Activated T-helper 9 cell treated with anti-CD3 and anti-CD28 coated beads, Interleukin-2, amount 50 U/mL, for 16 hours (primary cell): Measurements from ENCODE around the gene EID2B.

Experiments
- DNase-seq: peaks from one replicate; pipeline ENCODE4 v3.0.0-alpha.2; 2020; ENCODE audit warnings: low read depth

Gene EID2B

DNA sequence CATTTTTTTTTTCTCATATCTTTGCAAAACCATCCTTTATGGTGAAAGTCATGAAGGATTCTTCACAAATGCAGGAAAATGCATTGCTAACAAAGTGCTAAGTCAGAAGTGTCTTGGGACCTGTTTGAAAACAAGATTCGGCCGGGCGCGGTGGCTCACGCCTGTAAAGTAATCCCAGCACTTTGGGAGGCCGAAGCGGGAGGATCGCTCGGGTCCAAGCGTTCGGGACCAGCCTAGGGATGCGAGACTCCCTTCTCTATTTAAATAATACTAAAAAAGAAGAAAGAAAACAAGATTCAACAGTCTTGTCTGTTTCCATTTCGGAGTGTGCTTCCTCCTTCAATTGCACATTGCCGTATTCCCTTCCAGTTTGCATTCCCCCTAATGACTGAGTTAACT is 819 bp downstream of the EID2B start:
- DNase-seq = no peak

DNA sequence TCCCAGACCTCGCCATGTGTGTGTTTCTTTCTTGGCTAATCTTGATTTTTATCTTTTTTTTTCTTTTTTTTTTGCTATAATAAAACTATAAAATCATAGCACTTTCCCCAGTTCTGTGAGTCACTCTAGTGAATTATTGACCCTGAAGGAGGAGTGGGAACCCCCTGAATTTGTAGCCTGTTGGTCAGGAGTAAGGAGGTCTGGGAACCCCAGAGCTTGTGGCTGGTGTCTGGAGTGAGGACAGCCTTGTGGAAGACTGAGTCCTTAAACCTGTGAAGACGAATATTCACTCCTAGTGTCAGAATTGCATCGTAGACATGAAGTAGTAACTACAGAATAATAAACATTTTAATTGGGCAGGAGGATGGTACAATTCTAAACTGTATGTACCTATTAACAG is 7.4 kb downstream of the EID2B start:
- no peak for DNase-seq

DNA sequence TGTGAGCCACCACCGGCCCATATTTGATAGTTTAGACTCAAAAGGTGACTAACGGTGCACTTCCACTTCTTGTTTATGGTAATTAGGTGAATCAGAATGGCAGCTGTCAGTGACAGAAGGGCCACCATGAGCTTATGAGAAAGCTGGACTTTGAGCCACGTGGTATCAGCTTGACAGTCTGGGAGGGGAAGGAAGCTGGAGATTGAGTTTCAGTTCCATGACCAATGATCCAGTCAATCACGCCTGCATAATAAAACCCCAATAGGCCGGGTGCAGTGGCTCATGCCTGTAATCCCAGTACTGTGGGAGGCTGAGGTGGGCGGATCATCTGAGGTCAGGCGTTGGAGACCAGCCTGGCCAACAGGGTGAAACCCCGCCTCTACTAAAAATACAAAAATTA is 8.2 kb downstream of the EID2B start:
- no peak for DNase-seq

DNA sequence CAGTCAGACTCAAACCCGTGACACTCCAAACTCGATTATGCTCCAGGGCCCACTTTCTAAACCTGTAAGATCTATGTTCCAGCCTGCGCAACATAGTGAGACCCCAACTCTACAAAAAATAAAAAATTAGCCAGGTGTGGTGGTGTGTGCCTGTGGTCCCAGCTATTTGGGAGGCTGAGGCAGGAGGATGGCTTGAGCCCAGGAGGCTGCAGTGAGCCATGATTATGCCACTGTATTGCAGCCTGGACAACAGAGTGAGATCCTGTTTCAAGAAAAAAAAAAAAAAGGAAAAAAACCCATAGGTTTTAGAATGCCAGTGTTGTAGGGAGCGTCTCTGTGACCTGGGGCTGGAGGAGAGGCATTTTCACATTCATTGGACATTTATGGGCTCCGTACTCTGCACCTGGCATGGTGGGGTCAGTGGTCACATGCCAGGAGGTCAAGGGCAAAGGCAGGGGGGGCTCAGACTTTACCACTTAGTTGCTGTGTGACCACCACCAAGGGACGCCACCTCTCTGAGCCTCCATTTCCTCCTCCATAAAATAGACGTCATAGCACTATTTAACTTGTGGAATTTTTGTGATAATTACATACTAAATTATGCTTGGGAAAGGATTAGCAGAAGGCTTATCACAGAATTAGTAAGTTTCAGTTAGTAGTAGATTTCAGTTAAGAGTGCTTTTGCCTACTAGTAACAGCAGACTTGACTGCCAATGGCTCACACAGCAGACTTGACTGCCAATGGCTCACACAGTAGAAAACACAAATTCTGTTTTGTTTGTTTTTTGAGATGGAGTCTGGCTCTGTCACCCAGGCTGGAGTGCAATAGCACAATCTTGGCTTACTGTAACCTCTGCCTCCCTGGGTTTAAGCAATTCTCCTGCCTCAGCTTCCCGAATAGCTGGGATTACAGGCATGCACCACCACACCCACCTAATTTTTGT is 11.8 kb downstream of the EID2B start:
- no peak for DNase-seq

DNA sequence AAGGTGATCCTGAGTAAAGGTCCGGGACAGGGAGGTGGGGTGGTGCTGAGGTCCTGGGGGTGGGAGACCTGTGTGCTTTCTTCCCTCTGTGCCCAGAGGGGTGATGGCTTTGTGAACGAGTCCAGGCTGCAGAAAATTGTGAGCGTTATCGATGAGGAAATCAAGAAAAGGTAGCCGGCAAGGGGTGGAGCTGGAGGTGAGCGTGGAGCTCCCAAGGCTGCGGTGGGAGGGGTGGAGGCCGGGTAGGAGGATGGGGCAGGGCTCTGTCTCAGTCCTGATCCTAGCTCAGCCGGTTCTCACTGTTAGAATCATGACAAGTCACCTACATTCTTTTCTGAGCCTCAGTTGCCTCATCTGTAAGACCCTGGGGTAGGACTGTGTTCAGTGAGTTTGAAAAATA is 13.7 kb downstream of the EID2B start:
- DNase-seq = no peak

DNA sequence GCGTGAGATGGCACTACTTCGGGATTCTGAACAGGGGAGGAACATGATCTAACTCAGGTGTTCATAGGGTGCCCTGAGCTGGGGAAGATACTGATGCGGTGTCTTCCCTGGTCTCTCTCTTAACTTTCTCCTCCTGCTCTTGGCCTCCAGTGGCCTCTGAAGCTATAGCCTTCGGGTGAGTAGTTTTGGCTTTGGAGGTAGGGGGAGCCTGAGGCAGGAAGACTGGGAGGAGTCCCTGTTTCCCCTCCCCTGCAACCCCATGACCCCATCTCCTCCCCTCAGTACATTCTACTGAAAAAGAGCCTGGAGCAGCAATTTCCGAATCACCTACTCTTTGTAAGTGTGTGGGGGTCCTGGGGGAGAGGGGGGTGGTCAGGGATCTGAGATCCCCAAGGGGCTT is 14.2 kb downstream of the EID2B start:
- no peak for DNase-seq

DNA sequence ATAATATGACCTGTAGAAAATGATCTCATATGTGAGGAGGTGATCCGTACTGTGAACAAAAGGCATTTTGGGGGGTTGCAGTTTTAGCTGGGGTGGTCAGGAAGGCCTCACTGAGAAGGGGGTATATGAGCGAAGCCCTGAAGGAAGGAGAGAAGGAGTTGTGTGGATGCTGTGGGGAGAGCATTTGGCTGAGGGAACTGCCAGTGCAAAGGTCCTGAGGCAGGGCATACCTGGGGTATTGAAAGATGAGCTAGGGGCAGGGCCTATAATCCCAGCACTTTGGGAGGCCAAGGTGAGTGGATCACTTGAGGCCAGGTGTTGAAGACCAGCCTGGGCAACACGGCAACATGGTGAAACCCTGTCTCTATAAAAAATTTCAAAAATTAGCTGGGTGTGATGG is 15.2 kb downstream of the EID2B start:
- no peak for DNase-seq

DNA sequence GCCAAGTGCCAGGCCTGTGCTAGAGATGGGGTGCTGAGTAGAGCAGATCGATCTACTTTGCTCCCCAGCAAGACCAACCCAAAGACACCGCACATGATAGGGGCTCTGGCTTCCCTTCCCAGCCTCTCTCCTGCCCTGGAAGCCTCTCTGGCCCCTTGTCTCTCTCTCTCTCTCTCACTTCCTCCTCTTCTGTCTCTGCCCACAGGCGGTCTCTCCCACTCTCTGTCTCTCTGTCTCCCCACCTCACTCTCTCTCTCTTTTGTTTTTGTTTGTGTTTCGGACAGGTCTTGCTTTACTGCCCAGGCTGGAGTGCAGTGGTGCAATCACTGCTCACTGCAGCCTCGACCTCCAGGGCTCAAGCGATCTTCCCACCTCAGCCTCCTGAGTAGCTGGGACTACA is 16.4 kb downstream of the EID2B start:
- DNase-seq = no peak

DNA sequence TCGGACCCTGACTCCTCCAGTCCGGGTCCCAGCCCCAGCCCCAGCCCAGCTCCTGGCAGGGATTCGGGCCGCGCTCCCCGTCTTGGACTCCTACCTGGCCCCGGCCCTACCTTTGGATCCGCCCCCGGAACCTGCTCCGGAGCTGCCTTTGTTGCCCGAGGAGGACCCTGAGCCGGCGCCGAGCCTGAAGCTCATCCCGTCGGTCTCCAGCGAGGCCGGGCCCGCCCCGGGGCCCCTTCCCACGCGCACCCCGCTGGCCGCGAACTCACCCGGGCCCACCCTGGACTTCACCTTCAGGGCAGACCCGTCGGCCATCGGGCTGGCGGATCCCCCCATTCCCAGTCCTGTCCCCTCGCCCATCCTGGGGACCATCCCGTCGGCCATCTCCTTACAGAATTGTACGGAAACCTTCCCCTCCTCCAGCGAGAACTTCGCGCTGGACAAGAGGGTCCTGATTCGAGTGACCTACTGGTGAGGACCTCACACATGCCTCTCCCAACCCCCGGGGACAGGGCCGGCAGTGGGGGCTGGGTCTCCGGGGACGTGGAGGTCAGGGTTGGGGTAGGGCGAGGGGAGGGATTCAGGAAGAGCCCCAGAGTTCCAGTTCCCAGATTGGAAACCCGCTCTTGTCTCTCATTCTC is 17.0 kb downstream of the EID2B start:
- DNase-seq = no peak

DNA sequence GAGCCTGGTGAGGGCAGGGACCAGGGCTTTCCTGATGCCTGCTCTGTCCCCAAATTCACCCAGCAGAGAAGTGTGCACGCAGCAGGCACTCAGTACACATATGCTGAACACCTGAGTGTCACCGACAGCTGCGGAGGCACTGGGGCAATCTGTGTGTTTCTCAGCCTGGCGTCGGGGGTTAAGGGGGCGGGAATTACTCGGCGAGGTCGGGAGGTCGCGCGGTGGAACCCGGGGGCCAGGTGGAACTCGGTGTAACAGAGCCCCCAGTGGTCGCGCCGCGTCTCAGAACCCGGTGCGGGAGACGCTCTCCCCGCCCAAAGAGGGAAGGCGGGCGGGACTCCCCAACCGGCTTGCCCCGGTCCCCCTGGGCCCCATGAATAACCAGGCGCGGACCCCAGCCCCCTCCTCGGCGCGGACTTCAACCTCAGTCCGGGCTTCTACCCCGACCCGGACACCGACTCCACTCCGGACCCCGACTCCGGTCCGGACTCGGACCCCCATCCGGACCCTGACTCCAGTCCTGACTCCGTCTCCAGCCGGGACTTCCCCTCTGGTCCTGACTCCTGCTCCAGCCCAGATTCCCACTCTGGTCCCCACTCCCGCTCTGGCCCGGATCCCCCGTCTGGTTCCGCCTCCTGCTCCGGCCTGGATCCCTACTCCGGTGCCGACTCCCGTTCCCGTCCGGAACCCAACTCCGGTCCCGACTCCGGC is 17.7 kb downstream of the EID2B start, which contains the start of gene SELENOV:
Gene SELENOV, plus strand, starts transcription at position 300 of the 711 bp plus-strand sequence. Its CDS starts 74 bp downstream, at position 374.
- DNase-seq = no peak

DNA sequence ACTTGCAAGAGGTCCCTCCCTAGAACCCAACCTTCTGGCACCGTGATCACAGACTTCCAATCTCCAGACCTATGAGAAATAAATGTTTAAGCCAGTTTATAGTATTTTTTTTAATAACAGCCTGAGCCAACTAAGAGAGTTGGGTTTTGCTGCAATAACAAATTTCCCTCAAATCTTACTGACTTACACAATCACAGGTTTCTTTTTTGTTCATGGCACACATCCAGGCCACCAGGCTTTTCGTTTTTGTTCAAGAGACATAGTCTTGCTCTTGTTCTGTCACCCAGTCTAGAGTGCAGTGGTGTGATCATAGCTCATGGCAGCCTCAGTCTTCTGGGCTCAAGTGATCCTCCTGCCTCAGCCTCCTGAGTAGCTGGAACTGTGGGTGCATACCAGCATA is 19.7 kb downstream of the EID2B start:
- no peak for DNase-seq

DNA sequence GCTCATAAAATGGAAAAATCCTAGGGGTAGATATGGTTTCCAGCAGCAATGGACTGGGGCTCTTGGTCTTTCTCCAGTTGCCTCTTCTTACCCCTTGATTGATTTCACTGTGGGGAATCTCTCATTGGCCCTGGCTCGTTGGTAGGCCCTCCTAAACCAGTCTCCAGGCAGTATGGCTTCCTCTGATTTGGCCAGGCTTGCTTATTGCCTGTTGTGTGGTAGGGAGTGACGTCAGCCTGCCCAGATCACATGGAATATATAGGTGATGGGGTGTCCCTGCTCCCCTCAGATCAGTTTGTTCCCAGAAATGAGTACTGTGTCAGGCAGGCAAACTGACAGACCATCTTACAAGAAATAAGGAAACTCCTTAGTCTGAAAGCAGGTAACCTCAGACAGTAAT is 23.4 kb downstream of the EID2B start:
- no peak for DNase-seq

DNA sequence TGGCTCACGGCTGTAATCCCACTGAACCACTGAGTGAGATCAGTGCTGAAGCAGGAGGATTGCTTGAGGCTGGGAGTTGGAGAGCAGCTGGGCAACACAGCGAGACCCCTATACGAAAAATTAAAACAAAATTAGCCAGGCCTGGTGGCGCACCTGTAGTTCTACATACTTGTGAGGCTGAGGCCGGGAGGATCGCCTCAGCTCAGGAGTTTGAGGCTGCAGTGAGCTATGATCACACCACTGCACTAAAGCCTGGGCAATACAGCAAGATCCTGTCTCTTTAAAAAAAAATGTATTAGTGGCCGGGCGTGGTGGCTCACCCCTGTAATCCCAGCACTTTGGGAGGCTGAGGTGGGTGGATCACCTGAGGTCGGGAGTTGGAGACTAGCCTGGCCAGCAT is 24.0 kb downstream of the EID2B start:
- DNase-seq = no peak

DNA sequence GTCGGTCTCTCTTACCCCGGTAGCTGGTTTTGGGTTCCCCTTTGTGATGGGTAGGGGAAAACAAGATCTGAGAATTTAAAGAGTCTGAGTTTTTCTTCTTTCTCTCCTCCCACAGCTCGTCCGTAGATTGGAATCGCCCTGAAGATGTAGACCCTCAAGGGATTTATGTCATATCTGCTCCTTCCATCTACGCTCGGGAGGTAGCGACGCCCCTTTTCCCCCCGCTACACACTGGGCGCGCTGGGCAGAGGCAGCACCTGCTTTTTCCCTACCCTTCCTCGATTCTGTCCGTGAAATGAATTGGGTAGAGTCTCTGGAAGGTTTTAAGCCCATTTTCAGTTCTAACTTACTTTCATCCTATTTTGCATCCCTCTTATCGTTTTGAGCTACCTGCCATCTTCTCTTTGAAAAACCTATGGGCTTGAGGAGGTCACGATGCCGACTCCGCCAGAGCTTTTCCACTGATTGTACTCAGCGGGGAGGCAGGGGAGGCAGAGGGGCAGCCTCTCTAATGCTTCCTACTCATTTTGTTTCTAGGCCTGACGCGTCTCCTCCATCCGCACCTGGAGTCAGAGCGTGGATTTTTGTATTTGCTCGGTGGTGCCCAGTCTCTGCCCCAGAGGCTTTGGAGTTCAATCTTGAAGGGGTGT is 24.8 kb downstream of the EID2B start:
- no peak for DNase-seq

DNA sequence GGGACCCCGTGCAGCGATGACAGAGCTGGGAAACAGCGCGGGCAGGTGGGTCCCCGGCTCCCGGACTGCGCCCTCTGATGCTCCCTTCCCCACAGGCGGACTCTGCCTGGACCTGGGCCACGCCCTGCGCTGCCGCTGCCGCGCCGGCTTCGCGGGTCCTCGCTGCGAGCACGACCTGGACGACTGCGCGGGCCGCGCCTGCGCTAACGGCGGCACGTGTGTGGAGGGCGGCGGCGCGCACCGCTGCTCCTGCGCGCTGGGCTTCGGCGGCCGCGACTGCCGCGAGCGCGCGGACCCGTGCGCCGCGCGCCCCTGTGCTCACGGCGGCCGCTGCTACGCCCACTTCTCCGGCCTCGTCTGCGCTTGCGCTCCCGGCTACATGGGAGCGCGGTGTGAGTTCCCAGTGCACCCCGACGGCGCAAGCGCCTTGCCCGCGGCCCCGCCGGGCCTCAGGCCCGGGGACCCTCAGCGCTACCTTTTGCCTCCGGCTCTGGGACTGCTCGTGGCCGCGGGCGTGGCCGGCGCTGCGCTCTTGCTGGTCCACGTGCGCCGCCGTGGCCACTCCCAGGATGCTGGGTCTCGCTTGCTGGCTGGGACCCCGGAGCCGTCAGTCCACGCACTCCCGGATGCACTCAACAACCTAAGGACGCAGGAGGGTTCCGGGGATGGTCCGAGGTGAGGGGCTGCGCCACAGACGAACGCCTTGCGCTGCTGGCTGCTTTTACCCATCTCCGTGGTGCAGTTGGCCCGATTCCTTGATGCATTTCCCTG is 25.5 kb downstream of the EID2B start:
- peak; percentile 34 for DNase-seq

DNA sequence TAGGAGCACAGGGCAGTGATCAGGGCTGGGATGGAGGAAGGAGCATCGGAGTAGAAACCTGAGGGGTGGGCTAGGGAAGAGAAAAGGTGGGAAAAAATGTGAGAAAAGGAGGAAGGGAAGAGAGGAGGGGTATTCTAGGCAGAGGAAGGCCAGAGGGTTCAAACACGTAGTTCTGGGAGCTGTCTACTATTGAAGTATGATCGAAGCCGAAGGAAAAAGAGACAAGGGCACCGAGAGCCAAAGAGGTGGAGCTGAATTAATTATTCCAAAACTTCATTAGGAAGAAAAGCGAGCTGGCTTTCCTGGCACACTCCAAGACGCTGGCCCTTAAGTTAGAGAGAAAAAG is 26.1 kb downstream of the EID2B start:
- no peak for DNase-seq

DNA sequence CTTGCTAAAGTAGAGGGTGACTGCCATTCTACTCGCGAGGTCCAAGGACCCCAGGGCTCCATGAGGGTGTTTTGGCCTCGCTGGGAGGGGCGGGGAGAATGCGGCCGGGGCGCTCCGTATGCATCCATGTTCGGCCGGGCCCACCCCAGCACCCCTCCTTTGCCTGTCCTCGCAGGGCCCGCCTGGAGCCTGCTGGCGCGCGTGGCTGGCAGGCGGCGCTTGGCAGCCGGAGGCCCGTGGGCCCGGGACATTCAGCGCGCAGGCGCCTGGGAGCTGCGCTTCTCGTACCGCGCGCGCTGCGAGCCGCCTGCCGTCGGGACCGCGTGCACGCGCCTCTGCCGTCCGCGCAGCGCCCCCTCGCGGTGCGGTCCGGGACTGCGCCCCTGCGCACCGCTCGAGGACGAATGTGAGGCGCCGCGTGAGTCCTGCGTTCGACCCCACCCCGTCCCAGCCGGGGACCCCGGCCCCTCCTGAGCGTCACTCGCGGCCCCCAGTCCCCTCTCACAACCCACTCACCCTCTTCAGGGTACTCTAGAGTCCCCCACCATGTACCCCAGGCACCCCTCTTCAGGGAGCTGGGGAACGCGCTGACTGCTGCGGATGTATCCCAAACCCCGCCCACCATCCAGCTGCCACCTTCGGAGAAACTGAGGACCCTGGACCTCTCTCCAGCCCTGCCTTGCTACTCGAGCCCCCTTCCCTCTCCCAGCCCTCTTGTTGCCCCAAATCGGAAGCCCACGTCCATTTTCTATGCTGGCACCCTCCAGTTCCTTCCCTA is 29.8 kb downstream of the EID2B start:
- peak; percentile 71 for DNase-seq

DNA sequence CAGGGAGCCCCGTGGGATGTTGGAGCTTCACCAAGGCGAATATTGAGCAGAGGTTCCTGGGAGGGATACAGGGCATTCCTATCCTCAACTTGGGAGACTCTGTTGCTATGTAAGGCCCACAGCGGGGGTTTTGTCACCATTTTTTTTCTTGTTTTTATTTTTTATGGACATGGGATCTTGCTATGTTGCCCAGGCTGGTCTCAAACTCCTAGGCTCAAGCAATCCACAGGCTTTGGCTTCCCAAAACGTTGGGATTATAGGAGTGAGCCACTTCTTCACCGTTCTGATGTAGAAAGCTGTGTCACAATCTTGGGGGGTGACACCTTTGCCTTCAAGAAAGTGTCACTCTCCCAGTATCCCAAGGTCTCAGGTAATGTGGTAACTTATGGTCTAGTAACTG is 31.3 kb downstream of the EID2B start:
- DNase-seq = no peak

DNA sequence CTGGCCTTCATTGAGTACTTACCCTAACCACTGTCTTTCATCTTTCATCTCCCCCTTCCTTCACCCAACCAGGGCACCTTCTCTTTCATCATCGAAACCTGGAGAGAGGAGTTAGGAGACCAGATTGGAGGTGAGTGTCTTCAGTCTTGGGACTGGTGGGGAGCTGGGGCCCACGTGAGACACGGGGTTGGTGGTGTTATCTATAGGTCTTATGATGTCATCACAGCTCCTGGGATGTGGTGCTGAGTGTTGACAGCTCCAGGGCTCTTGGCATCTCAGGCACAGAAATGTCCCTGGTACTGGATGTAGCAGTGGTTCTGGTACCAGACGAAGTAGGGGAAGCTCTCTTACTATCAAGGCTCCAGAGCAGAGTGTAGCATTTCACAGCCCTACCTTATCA is 32.1 kb downstream of the EID2B start:
- DNase-seq = no peak

DNA sequence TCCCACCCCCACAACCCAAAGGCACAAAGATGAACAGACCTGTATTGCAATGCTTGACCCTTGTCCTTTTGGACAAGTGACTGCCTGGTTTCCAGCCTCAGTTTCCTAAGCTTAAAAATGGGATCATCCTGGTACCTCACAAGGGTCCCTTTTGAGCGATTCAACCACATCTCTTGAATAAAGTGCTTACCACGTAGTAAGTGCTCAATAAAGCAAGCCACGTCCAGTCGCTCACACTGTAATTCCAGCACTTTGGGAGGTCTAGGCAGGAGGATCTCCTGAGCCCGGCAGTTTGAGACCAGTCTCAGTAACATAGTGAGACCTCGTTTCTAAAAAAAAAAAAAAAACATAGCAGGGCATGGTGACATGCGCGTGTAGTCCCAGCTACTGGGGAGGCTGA is 32.7 kb downstream of the EID2B start:
- no peak for DNase-seq
